Inferior parietal cortex (tissue), 1 donor: ENCODE measurements around the gene IBA57.
A peak's percentile ranks its signal among the peaks of the same experiment; 100 is the strongest.
"Not testable (repeated sequence)": the region's sequence is repeated elsewhere in the genome, so short reads cannot be mapped to it uniquely, and the experiment has no call there.

ENCODE experiments used
- DNase-seq: peaks from one replicate; pipeline ENCODE4 v3.0.0-alpha.2; 2016; ENCODE audit errors: extremely low spot score

IBA57 gene

GRCh38 chr1:228212415-228212965, 46.9 kb downstream of the IBA57 start:
- no peak for DNase-seq

- peak; percentile 35 for DNase-seq
Measured at GRCh38 chr1:228212966-228213844, 47.6 kb downstream of the IBA57 start.

- DNase-seq, result no peak
Measured at GRCh38 chr1:228213917-228214808, 48.6 kb downstream of the IBA57 start.

- DNase-seq, result no peak
Measured at GRCh38 chr1:228214921-228215662, 49.5 kb downstream of the IBA57 start.

GRCh38 chr1:228215663-228216116, 50.1 kb downstream of the IBA57 start:
- DNase-seq, result no peak

DNA sequence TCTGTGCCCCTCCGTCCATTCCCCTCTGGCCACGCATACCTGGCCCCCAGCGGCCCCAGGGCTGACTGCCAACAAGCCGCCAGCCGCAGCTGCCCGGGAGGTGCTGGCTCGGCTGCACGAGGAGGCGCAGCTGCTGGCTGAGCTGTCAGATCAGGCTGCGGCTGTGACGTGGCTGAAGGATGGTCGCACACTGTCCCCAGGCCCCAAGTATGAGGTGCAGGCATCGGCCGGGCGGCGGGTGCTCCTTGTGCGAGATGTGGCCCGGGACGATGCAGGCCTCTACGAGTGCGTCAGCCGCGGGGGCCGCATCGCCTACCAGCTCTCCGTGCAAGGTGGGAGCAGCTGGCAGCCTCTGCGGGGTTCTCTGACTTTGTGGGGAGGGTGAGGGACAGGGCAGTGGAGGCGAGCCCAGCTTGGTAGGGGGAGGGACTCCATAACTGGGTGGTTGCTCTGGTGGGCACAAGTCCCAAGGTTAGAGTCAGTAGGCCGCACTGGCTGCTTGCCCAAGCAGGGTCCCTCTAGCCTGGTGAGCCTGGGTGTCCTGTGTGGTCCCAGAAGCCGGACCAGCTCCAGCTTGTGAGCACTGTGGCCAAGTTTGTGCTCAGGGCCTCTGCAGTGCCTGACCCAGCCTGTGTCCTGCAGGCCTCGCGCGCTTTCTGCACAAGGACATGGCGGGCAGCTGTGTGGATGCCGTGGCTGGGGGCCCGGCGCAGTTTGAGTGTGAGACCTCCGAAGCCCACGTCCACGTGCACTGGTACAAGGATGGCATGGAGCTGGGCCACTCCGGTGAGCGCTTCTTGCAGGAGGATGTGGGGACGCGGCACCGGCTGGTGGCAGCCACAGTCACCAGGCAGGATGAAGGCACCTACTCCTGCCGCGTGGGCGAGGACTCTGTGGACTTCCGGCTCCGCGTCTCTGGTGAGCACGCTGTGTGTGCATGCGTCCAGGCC, 51.0 kb downstream of the IBA57 start:
- DNase-seq, result no peak

- DNase-seq, result no peak
Measured at GRCh38 chr1:228217551-228218344, 52.1 kb downstream of the IBA57 start.

- DNase-seq, result no peak
Measured at GRCh38 chr1:228218513-228219244, 53.1 kb downstream of the IBA57 start.

DNA sequence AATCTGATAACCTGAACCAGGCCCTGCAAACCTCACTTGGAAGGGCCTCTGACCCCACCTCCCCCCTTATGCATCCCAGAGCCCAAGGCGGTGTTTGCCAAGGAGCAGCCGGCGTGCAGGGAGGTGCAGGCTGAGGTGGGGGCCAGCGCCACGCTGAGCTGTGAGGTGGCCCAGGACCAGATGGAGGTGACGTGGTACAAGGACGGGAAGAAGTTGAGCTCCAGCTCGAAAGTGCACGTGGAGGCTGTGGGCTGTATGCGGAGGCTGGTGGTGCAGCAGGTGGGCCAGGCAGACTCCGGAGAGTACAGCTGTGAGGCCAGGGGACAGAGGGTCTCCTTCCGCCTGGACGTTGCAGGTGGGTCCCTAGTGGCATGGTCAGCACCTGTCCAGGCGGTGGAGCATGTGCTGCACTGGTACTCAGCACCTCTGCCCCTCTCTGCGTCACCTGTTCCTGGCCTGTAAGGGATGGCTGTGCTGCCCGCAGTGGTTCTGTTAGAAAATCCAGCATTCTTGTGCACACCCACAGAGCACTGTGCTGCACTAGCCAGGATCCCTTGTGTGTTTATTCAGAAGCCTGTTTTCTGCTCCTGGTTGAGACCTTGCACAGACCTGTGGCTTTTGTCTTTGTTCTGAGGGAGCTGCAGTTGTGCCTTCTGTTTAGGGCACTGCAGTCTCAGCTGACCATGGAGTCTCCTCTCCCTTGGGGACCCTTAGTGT, 53.8 kb downstream of the IBA57 start:
- DNase-seq, result no peak

DNA sequence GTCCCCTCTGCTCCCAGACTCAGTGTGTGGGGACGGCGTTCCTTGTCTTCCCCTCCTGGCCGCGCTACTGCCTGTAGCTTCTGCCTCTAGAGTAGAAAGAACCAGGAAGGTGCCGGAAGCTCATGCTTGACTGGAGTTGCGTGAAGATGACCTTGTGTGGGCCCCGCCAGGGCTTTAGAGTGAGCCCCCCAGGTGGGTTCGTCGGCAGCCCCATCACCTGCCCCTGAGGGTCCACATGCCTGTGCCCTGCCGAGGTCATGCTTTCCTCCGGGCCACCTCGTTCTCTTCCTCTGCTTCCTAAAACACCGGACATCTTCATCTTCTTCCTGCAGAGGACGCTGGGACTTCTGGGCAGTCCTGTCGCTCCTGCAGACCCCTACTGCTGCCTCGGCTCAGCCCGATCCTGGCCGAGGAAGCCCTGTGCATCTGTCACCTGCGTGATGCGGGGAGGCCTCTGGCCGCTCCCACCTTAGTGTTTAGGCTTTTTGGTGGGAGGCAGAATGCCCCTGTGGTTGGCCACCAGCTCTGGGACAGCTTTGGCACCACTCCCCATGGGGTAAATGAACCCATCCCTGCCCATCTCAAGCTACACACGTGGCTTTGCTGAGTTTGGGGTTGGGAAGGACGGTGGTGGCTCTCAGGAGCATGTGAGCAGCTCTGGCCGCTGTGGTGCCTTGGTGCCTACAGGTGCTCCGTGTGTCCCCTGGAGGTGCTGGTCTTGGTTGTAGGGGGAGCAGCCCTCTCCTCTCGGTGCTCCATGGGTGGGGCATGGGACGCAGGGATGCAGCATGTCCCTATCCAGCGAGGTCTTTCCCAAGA, 54.6 kb downstream of the IBA57 start:
- no peak for DNase-seq

GRCh38 chr1:228221097-228221496, 55.5 kb downstream of the IBA57 start:
- not testable (repeated sequence) for DNase-seq

GRCh38 chr1:228222548-228222947, 56.9 kb downstream of the IBA57 start:
- DNase-seq, result no peak

- no peak for DNase-seq
Measured at GRCh38 chr1:228224198-228225164, 58.9 kb downstream of the IBA57 start.

- no peak for DNase-seq
Measured at GRCh38 chr1:228225165-228225710, 59.6 kb downstream of the IBA57 start.

DNA sequence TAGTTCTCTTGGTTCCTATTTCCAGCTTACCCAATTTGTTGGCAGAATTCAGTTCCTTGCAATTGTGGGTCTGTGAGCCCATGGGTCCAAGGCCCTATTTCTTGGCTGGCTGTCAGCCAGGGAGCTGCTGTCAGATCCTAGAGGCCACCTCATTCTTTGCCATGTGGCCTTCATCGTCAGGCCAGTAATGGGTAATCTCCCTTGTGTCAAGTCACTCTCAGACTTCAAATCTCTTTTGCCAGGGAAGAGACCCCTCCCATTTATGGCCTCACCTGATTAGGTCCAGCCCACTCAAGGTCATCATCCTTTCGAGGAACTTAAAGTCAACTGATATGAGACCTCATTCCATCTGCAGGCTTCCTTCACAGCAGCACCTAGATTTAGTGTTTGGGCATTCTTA, 60.1 kb downstream of the IBA57 start:
- DNase-seq, result no peak
